Tibial artery (tissue), 4 donors: Measurements from ENCODE around the gene CCDC63.

ENCODE experiments used
- DNase-seq, 2 donors: peaks; one replicate each; pipeline ENCODE4 v3.0.0-alpha.2; 2019
- H3K27ac ChIP-seq, 2 donors: fragments of 200-600 bp; sonication (generic) in 1 of 2; 1 replicate in 1 of 2; 2 replicates in 1 of 2; pipeline ENCODE4 v1.5.1; 2018 to 2019; ENCODE audit warnings: mild to moderate bottlenecking in 1 of 2
- H3K27me3 ChIP-seq, 2 donors: fragments of 200-600 bp; sonication (generic) in 1 of 2; one replicate each; pipeline versions ENCODE4 v1.5.1 to v1.6.0; 2016 to 2019
- H3K36me3 ChIP-seq, 3 donors: fragments of 200-600 bp; sonication (generic) in 2 of 3; one replicate each; pipeline ENCODE4 v1.5.1; 2016 to 2019; ENCODE audit warnings: mild to moderate bottlenecking in 2 of 3
- H3K4me1 ChIP-seq, 4 donors: fragments of 200-600 bp; sonication (generic) in 2 of 4; 1 replicate in 3 of 4; 2 replicates in 1 of 4; pipeline ENCODE4 v1.5.1; 2016 to 2019
- H3K4me3 ChIP-seq, 2 donors: fragments of 200-600 bp; sonication (generic) in 1 of 2; 1 replicate in 1 of 2; 2 replicates in 1 of 2; pipeline ENCODE4 v1.5.1; 2018 to 2019; ENCODE audit warnings: mild to moderate bottlenecking in 2 of 2
- H3K9me3 ChIP-seq, 3 donors: fragments of 200-600 bp; sonication (generic) in 1 of 3; one replicate each; pipeline ENCODE4 v1.5.1; 2016 to 2019
- intact Hi-C: fragments of 100-400 bp; cut with DNase I; formaldehyde crosslinking; loops from one replicate; pipeline ENCODE4 v1.15.0; 2023; ENCODE audit warnings: low total_unique reads
- TF ChIP-seq, protein P1 (sequence below), 2 experiments: fragments of 200-600 bp in 1 of 2; fragments of 450-650 bp in 1 of 2; IDR thresholded peaks; one replicate each; pipeline ENCODE4 v1.5.1; 2017 to 2019; ENCODE audit warnings: antibody characterized with exemption in 2 of 2, mild to moderate bottlenecking in 1 of 2, moderate library complexity in 1 of 2

Gene CCDC63

DNA sequence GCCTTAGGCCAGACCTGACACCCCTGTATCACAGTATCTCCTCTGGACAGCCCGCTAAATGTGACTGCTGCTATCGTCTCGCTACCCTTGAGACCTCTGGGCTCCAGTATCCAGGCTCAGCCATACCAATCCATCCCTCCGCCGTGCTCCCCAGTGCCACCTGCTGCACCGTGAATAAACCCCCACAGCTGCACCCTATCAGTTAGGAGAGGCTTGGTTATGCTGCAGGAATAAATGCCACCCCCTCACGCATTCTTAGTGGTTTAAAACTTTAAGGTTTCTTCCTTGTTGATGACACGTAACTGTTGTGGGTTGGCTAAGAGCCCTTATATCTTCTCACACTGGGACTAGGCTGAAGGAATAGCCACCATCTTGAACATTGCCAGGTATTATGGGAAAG, 12.1 kb downstream of the CCDC63 start:
- Histone ChIP-seq H3K27me3 (peaks cover 0 to 2% of the 10 kb centered on the region in 2 donors), H3K9me3 (no peaks in the 10 kb centered on the region), H3K4me1 (no peaks in the 10 kb centered on the region), H3K36me3 (no peaks in the 10 kb centered on the region), H3K4me3 (no peak overlapping the region), H3K27ac (no peak overlapping the region)
- DNase-seq, result no peak
- TF ChIP-seq, protein P1, sequence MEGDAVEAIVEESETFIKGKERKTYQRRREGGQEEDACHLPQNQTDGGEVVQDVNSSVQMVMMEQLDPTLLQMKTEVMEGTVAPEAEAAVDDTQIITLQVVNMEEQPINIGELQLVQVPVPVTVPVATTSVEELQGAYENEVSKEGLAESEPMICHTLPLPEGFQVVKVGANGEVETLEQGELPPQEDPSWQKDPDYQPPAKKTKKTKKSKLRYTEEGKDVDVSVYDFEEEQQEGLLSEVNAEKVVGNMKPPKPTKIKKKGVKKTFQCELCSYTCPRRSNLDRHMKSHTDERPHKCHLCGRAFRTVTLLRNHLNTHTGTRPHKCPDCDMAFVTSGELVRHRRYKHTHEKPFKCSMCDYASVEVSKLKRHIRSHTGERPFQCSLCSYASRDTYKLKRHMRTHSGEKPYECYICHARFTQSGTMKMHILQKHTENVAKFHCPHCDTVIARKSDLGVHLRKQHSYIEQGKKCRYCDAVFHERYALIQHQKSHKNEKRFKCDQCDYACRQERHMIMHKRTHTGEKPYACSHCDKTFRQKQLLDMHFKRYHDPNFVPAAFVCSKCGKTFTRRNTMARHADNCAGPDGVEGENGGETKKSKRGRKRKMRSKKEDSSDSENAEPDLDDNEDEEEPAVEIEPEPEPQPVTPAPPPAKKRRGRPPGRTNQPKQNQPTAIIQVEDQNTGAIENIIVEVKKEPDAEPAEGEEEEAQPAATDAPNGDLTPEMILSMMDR (IDR thresholded peaks at IDR 0.05), result no peak
- intact Hi-C loops, result no loop called here

DNA sequence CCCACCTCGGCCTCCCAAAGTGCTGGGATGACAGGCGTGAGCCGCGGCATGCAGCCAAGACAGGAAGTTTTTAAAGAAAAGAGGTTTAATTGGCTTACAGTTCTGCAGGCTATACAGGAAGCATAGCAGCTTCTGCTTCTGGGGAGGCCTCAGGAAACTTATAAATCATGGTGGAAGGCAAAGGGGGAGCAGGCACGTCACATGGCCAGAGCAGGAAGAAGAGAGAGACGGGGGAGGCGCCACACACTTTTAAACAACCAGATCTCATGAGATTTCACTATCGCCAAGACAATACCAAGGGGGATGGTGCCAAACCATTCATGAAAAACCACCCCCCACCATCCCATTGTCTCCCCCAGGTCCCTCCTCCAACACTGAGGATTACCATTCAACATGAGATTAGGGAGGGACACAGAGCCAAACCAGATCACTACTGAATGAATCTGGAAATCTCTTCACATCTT, 14.1 kb downstream of the CCDC63 start:
- no peaks in the 10 kb centered on the region for H3K36me3 ChIP-seq
- no peaks in the 10 kb centered on the region for H3K9me3 ChIP-seq
- H3K4me3 ChIP-seq, result no peak overlapping the region
- no peak overlapping the region for H3K27ac ChIP-seq
- DNase-seq, result no peak
- TF ChIP-seq, protein P1 (IDR thresholded peaks at IDR 0.05), result no peak
- no peaks in the 10 kb centered on the region for H3K4me1 ChIP-seq
- intact Hi-C loops, result no loop called here
- peaks cover 0 to 2% of the 10 kb centered on the region in 2 donors for H3K27me3 ChIP-seq

DNA sequence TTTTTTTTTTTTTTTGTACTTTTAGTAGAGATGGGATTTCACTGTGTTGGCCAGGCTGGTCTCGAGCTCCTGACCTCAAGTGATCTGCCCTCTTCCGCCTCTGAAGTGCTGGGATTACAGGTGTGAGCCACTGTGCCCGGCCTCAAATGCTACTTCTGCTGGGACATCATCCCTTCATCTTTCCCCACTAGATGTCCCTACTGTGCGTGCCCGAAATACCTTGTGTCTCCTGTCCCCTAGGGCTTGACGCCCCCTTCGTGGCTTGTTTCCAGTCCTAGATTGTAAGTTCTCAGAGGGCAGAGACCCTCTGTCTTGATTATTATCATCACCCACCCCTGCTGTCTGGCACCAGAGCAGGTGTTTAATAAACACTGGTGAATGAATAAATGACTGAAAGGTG, 14.9 kb downstream of the CCDC63 start:
- Histone ChIP-seq H3K36me3 (no peaks in the 10 kb centered on the region), H3K4me3 (no peak overlapping the region), H3K9me3 (no peaks in the 10 kb centered on the region), H3K27ac (no peak overlapping the region), H3K27me3 (peaks cover 0 to 2% of the 10 kb centered on the region in 2 donors), H3K4me1 (no peaks in the 10 kb centered on the region)
- TF ChIP-seq, protein P1 (IDR thresholded peaks at IDR 0.05), result no peak
- intact Hi-C loops, result no loop called here
- no peak for DNase-seq

DNA sequence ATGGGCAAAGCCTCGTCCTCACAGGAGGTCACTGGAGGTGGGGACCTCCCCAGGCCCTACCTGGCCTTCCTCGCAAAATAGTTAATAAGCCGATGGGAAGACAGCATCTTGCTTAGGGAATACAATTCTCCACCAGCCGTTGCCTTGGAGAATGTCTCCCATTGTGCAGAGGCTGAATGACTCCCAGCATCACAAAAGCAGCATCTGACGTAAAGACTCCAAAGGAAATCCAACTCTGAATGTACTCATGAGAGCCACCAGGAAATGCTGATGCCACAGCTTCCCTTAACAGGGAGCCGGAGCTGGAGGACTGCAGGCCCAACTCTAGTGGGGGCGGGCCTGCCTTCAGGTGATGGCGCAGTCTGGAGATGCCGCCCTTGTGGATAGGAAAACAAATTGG, 15.5 kb downstream of the CCDC63 start:
- no peaks in the 10 kb centered on the region for H3K4me1 ChIP-seq

DNA sequence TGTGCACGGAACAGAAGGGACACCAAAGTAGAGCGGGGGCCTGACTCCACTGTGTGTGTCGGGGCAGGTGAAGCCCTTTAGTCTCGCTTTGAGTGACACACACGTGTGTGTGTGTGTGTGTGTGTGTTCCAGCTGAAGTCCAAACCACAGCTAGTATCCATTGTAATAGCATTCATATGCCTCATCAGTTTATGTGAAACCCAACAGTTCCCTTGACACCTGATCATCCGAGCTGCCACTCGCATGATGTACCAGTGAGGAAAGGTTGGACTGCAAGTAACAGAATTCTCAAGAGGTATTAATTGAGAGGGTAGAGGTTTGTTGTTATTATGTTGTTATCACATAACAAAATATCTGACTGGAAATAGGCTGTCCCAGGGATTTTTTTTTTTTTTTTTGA, 16.4 kb downstream of the CCDC63 start:
- Histone ChIP-seq H3K9me3 (no peaks in the 10 kb centered on the region), H3K27ac (no peak overlapping the region), H3K4me1 (no peaks in the 10 kb centered on the region), H3K36me3 (no peaks in the 10 kb centered on the region), H3K4me3 (no peak overlapping the region), H3K27me3 (peaks cover 0 to 2% of the 10 kb centered on the region in 2 donors)
- intact Hi-C loops, result no loop called here
- TF ChIP-seq, protein P1 (IDR thresholded peaks at IDR 0.05), result no peak
- DNase-seq, result no peak

More for the DNA sequence above, 15.5 kb downstream of the CCDC63 start:
- Histone ChIP-seq H3K4me3 (no peak overlapping the region), H3K27me3 (peaks cover 0 to 2% of the 10 kb centered on the region in 2 donors), H3K9me3 (no peaks in the 10 kb centered on the region), H3K36me3 (no peaks in the 10 kb centered on the region), H3K27ac (no peak overlapping the region)
- DNase-seq, result no peak
- intact Hi-C loops, result no loop called here
- TF ChIP-seq, protein P1 (IDR thresholded peaks at IDR 0.05), result no peak

DNA sequence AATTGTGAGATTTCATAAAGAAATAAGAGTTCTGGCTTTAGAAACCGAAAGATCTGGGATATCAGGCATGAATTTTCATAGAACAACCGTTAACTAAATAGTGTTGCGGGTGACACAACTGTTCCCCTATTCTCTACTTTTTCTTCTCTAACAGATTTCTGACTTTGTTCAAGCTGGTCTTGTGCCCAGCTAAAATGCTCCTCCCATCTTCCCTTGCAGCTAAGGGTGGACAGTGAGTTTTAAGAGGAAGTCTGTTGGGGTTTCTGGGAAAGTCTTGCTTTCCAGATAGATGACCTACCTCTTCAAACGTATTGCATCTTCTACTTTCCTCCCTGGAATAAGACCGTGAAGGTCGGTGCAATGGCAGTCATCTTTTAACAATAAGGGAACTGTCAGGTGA, 18.7 kb downstream of the CCDC63 start:
- no peak for DNase-seq
- Histone ChIP-seq H3K9me3 (no peaks in the 10 kb centered on the region), H3K27me3 (no peaks in the 10 kb centered on the region), H3K27ac (no peak overlapping the region), H3K4me3 (no peak overlapping the region), H3K36me3 (no peaks in the 10 kb centered on the region), H3K4me1 (no peaks in the 10 kb centered on the region)
- TF ChIP-seq, protein P1 (IDR thresholded peaks at IDR 0.05), result no peak
- intact Hi-C loops, result no loop called here
